Panc1 (cell line): Measurements from ENCODE around the gene MIPOL1.

Experiments
- POLR2AphosphoS5 ChIP-seq: IDR thresholded peaks from 2 replicates; pipeline ENCODE4 v1.6.1; 2012; ENCODE audit warnings: mild to moderate bottlenecking, low read depth, low read length, moderate library complexity
- SIN3A ChIP-seq: IDR thresholded peaks from 2 replicates; pipeline ENCODE4 v1.6.1; 2012; ENCODE audit warnings: low read depth, mild to moderate bottlenecking, low read length, moderate library complexity, borderline replicate concordance; ENCODE audit not compliant: insufficient read depth
- TF ChIP-seq, protein P1 (sequence below): fragments of 450-650 bp; IDR thresholded peaks from 2 replicates; pipeline ENCODE4 v1.5.1; 2017; ENCODE audit warnings: mild to moderate bottlenecking

DNA sequence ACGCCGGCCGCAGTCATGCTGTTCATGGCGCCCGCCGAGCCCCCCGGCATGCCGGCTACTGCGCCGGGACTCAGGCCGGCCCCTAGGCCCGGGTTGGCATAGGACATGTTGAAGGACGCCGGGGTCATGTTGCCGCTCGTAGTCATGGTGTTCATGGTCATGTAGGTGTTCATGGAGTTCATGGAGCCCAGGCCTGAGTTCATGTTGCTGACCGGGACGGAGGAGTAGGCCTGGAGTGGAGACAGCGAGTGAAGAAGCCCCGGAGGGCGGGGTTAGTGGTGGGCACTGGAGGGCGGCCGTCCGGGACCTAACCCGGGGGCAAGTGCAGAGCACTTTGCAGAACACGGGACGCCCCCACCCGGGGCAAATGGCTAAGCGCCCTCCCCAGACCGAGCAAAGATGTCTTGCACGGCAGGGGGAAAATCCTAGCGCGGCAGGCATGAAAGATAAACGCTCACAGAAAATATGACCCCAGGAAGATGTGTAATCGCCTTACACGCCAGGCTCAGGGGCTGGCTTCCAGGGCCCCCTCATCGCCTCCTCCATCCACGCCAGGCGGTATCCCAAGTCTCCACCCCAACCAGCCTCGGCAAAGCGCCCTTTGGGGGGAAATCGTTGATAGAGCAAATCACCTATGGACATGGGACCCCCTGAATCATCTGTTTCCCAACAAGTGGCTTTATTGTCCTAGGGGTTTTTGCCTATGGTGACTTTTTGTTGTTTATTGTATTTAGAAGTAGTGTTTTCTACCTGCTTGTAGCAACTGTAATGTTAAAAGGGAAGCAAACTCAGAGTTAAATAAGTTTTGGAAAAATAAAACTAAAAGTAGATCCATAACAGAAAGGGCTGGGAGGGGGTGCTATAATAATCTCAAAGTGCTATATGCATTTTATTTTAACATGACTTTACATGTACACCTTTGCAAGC, 395.0 kb downstream of the MIPOL1 start:
- TF ChIP-seq, protein P1, sequence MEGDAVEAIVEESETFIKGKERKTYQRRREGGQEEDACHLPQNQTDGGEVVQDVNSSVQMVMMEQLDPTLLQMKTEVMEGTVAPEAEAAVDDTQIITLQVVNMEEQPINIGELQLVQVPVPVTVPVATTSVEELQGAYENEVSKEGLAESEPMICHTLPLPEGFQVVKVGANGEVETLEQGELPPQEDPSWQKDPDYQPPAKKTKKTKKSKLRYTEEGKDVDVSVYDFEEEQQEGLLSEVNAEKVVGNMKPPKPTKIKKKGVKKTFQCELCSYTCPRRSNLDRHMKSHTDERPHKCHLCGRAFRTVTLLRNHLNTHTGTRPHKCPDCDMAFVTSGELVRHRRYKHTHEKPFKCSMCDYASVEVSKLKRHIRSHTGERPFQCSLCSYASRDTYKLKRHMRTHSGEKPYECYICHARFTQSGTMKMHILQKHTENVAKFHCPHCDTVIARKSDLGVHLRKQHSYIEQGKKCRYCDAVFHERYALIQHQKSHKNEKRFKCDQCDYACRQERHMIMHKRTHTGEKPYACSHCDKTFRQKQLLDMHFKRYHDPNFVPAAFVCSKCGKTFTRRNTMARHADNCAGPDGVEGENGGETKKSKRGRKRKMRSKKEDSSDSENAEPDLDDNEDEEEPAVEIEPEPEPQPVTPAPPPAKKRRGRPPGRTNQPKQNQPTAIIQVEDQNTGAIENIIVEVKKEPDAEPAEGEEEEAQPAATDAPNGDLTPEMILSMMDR, result no peak
- TF ChIP-seq SIN3A, result no peak
- no peak for TF ChIP-seq POLR2AphosphoS5
